Measurements from ENCODE around the gene CHCHD3. TPM values are rescaled to one million over a fixed set of nuclear protein-coding genes. Genes with fewer than 3 reads are reported as not detected.

CHCHD3 gene
- total RNA-seq, 1 experiment from 2014 or later = 149 TPM

DNA sequence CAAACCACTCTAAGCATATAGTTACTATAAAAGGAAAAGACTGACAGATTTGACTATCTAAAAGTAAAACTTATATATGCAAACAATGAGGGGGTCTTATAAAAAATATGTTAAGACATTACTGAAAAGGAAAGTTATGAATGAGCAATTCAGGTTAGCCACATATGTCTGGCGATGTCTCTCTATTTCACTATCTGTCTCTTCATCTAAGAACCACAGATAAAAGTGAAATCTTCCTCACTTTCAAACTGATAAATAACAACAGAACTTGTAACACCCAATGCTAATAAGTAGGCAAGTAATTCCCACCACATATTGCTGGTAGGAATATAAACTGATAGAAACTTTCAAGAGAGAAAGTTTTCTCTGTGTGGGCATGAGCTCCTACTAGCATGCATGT is 138.2 kb downstream of the CHCHD3 start:
- no TSS peak for BruUV-seq (replicated peaks)
- Histone ChIP-seq H3K4me2 (ENCODE audit: low read length) (no peak overlapping the region), H4K20me1 (ENCODE audit: low read length) (no peaks in the 10 kb centered on the region), H3K4me3 (ENCODE audit: low read length) (no peak overlapping the region), H3K9ac (ENCODE audit: low read length) (no peak overlapping the region), H3K9me3 (ENCODE audit: low read length) (no peaks in the 10 kb centered on the region), H3F3A (ENCODE audit: low read length, unreplicated experiment) (no peaks in the 10 kb centered on the region), H3K79me2 (ENCODE audit: low read length) (no peaks in the 10 kb centered on the region), H3K4me1 (ENCODE audit: insufficient read depth, low read length) (no peaks in the 10 kb centered on the region), H3K36me3 (ENCODE audit: low read depth, low read length) (no peaks in the 10 kb centered on the region), H3K9me2 (replicated peaks; ENCODE audit: low read length) (no peaks in the 10 kb centered on the region), H3K27ac (ENCODE audit: low read length) (no peak overlapping the region), H3K27me3 (ENCODE audit: low read length) (no peaks in the 10 kb centered on the region), H2AFZ (ENCODE audit: low read length) (no peak overlapping the region)
- ChIA-PET POLR2A (ENCODE audit: unreplicated experiment) (no interaction called here), CTCF (no interaction called here)
- TF ChIP-seq EZH2 (IDR thresholded peaks at IDR 0.05; ENCODE audit: low read length, unreplicated experiment) (no peak), EZH2phosphoT487 (IDR thresholded peaks at IDR 0.05; ENCODE audit: borderline replicate concordance, low read length) (no peak)
- TF ChIP-seq, protein P1, sequence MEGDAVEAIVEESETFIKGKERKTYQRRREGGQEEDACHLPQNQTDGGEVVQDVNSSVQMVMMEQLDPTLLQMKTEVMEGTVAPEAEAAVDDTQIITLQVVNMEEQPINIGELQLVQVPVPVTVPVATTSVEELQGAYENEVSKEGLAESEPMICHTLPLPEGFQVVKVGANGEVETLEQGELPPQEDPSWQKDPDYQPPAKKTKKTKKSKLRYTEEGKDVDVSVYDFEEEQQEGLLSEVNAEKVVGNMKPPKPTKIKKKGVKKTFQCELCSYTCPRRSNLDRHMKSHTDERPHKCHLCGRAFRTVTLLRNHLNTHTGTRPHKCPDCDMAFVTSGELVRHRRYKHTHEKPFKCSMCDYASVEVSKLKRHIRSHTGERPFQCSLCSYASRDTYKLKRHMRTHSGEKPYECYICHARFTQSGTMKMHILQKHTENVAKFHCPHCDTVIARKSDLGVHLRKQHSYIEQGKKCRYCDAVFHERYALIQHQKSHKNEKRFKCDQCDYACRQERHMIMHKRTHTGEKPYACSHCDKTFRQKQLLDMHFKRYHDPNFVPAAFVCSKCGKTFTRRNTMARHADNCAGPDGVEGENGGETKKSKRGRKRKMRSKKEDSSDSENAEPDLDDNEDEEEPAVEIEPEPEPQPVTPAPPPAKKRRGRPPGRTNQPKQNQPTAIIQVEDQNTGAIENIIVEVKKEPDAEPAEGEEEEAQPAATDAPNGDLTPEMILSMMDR (conservative IDR thresholded peaks at IDR 0.05; ENCODE audit: low read depth, low read length) = no peak
- intact Hi-C loops (cut with micrococcal nuclease) = no loop called here
- DNase-seq (no peak), ATAC-seq (no peak)

DNA sequence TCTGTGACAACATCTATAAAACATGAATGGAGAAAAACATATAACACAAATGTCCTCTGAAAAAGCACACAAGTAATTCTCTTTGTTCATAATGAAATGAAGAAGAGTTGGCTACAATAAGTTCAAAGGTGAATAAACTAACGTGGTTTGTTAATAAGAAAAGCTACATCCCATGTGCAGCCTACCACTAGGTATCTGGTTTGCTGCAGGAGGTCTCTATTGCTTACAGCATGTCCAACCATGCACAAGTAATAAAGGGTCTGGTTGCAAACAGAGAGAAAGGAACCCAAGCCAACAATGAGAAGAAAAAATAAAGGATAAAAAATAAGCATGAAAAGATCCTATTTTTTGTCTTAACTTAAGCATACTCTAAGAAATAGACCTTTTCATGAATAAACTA is 139.2 kb downstream of the CHCHD3 start:
- Histone ChIP-seq H3K27me3 (ENCODE audit: low read length) (no peaks in the 10 kb centered on the region), H3K36me3 (ENCODE audit: low read depth, low read length) (no peaks in the 10 kb centered on the region), H2AFZ (ENCODE audit: low read length) (no peak overlapping the region), H3K4me1 (ENCODE audit: insufficient read depth, low read length) (no peaks in the 10 kb centered on the region), H4K20me1 (ENCODE audit: low read length) (no peaks in the 10 kb centered on the region), H3K9me3 (ENCODE audit: low read length) (no peaks in the 10 kb centered on the region), H3K4me3 (ENCODE audit: low read length) (no peak overlapping the region), H3F3A (ENCODE audit: low read length, unreplicated experiment) (no peaks in the 10 kb centered on the region), H3K9ac (ENCODE audit: low read length) (no peak overlapping the region), H3K27ac (ENCODE audit: low read length) (no peak overlapping the region), H3K79me2 (ENCODE audit: low read length) (no peaks in the 10 kb centered on the region), H3K9me2 (replicated peaks; ENCODE audit: low read length) (no peaks in the 10 kb centered on the region), H3K4me2 (ENCODE audit: low read length) (no peak overlapping the region)
- no peak for TF ChIP-seq EZH2phosphoT487 (IDR thresholded peaks at IDR 0.05; ENCODE audit: borderline replicate concordance, low read length)
- TF ChIP-seq, protein P1 (conservative IDR thresholded peaks at IDR 0.05; ENCODE audit: low read depth, low read length) = no peak
- no peak for TF ChIP-seq EZH2 (IDR thresholded peaks at IDR 0.05; ENCODE audit: low read length, unreplicated experiment)
- DNase-seq (no peak), ATAC-seq (no peak)
- CTCF ChIA-PET = no interaction called here
- intact Hi-C loops (cut with micrococcal nuclease) = no loop called here
- no TSS peak for BruUV-seq (replicated peaks)
- POLR2A ChIA-PET (ENCODE audit: unreplicated experiment) = no interaction called here

DNA sequence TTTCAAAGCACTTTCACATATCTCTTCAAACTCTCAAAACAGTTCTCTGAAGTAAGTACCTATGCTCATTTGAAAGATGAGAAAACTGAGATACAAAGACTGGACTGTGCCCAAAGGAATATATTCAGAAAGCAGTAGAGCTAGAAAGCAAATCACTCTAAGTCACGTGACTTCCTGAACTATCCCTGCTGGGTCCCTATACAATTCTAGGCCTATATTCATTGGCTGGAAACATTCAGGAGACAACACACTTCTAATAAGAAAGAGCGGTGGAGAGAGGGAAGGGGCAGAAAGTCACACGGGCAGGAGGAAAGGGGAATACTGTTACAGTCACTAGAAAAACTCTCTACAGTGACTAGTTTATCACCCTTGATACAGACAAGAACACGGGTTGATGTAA is 140.0 kb downstream of the CHCHD3 start:
- Histone ChIP-seq H3K27me3 (ENCODE audit: low read length) (no peaks in the 10 kb centered on the region), H3K4me1 (ENCODE audit: insufficient read depth, low read length) (no peaks in the 10 kb centered on the region), H3F3A (ENCODE audit: low read length, unreplicated experiment) (no peaks in the 10 kb centered on the region), H3K9ac (ENCODE audit: low read length) (no peak overlapping the region), H3K4me3 (ENCODE audit: low read length) (no peak overlapping the region), H3K79me2 (ENCODE audit: low read length) (no peaks in the 10 kb centered on the region), H2AFZ (ENCODE audit: low read length) (no peak overlapping the region), H3K9me2 (replicated peaks; ENCODE audit: low read length) (no peaks in the 10 kb centered on the region), H3K27ac (ENCODE audit: low read length) (no peak overlapping the region), H3K36me3 (ENCODE audit: low read depth, low read length) (no peaks in the 10 kb centered on the region), H3K9me3 (ENCODE audit: low read length) (no peaks in the 10 kb centered on the region), H3K4me2 (ENCODE audit: low read length) (no peak overlapping the region), H4K20me1 (ENCODE audit: low read length) (no peaks in the 10 kb centered on the region)
- TF ChIP-seq, protein P1 (conservative IDR thresholded peaks at IDR 0.05; ENCODE audit: low read depth, low read length) = no peak
- TF ChIP-seq EZH2phosphoT487 (IDR thresholded peaks at IDR 0.05; ENCODE audit: borderline replicate concordance, low read length) (no peak), EZH2 (IDR thresholded peaks at IDR 0.05; ENCODE audit: low read length, unreplicated experiment) (no peak)
- BruUV-seq (replicated peaks) = no TSS peak
- ATAC-seq (no peak), DNase-seq (no peak)
- intact Hi-C loops (cut with micrococcal nuclease) = no loop called here
- ChIA-PET POLR2A (ENCODE audit: unreplicated experiment) (no interaction called here), CTCF (no interaction called here)
